RWPE2 (cell line): ENCODE measurements around the gene BRD8.

ENCODE experiments used
- ATAC-seq: fragments of 200-7000 bp; cut with Tn5 transposase; 3 replicates; pipeline ENCODE4 v1.9.1; 2021; ENCODE audit warnings: low read depth
- DNase-seq: peaks from one replicate; pipeline ENCODE4 v3.0.0-alpha.2; 2020; ENCODE audit warnings: low spot score
- H3K27ac ChIP-seq: fragments of 450-650 bp; 2 replicates; pipeline ENCODE4 v1.5.1; 2017; ENCODE audit warnings: mild to moderate bottlenecking; ENCODE audit not compliant: poor library complexity, severe bottlenecking
- H3K27me3 ChIP-seq: fragments of 250-450 bp; sonication (Bioruptor Pico); 2 replicates; pipeline ENCODE4 v1.5.1; 2021; ENCODE audit warnings: mild to moderate bottlenecking, moderate library complexity; ENCODE audit not compliant: insufficient read depth, poor library complexity, severe bottlenecking
- H3K36me3 ChIP-seq: fragments of 250-450 bp; sonication (Bioruptor Pico); 2 replicates; pipeline ENCODE4 v1.5.1; 2020; ENCODE audit warnings: low read depth, mild to moderate bottlenecking, moderate library complexity
- H3K4me1 ChIP-seq: fragments of 250-450 bp; sonication (Bioruptor Pico); 2 replicates; pipeline ENCODE4 v1.5.1; 2021; ENCODE audit warnings: mild to moderate bottlenecking, moderate library complexity; ENCODE audit not compliant: insufficient read depth, poor library complexity, severe bottlenecking
- H3K4me3 ChIP-seq: fragments of 250-450 bp; sonication (Bioruptor Pico); 2 replicates; pipeline ENCODE4 v1.5.1; 2021; ENCODE audit warnings: mild to moderate bottlenecking, moderate library complexity; ENCODE audit not compliant: severe bottlenecking
- H3K9me3 ChIP-seq: fragments of 250-450 bp; sonication (Bioruptor Pico); 2 replicates; pipeline ENCODE4 v1.5.1; 2021; ENCODE audit warnings: mild to moderate bottlenecking, moderate library complexity; ENCODE audit not compliant: severe bottlenecking
- TF ChIP-seq, protein P1 (sequence below): fragments of 450-650 bp; IDR thresholded peaks from one replicate; pipeline ENCODE4 v1.5.1; 2017; ENCODE audit warnings: mild to moderate bottlenecking, moderate library complexity; ENCODE audit not compliant: poor library complexity, severe bottlenecking

BRD8 gene

DNA sequence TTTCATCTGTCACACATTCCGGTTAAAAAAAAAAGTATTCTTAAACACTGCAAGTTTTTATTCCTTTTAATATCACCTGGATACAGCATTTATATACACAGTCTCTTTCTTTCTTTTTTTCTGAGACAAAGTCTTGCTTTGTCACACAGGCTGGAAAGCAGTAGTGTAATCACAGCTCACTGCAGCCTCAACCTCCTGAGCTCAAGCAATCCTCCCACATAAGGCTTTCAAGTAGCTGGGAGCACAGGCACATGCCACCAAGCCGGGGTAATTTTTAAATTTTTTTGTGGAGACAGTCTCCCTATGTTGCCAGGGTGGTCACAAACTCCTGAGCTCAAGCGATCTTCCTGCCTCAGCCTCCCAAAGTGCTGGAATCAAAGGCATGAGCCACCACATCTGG lies 14.4 kb upstream of the BRD8 start:
- DNase-seq (no peak), ATAC-seq (no peak)
- Histone ChIP-seq H3K4me3 (no peak overlapping the region), H3K27ac (no peak overlapping the region), H3K36me3 (peaks cover 80% of the 10 kb centered on the region), H3K9me3 (no peaks in the 10 kb centered on the region), H3K27me3 (no peaks in the 10 kb centered on the region), H3K4me1 (no peaks in the 10 kb centered on the region)
- TF ChIP-seq, protein P1, sequence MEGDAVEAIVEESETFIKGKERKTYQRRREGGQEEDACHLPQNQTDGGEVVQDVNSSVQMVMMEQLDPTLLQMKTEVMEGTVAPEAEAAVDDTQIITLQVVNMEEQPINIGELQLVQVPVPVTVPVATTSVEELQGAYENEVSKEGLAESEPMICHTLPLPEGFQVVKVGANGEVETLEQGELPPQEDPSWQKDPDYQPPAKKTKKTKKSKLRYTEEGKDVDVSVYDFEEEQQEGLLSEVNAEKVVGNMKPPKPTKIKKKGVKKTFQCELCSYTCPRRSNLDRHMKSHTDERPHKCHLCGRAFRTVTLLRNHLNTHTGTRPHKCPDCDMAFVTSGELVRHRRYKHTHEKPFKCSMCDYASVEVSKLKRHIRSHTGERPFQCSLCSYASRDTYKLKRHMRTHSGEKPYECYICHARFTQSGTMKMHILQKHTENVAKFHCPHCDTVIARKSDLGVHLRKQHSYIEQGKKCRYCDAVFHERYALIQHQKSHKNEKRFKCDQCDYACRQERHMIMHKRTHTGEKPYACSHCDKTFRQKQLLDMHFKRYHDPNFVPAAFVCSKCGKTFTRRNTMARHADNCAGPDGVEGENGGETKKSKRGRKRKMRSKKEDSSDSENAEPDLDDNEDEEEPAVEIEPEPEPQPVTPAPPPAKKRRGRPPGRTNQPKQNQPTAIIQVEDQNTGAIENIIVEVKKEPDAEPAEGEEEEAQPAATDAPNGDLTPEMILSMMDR: no peak

DNA sequence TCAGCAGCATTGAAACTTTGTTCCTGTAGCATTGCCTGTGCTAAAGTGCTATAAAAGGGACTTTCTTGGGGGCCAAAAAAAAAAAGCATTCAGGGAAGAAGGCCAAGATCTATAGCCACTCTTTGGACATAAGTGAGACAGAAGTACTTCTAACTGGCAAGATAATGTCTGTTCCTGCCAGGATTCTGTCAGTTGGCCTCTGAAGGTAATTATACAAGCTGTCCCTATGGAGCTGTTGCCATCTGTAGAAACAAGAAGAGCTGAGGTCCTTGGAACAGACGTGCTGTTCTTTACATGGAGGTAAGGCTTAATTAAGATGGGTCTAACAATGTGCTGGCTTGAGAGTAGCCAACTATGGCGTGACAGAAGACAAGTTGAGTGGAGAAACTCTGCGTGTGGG lies 10.2 kb upstream of the BRD8 start:
- peaks cover 95% of the 10 kb centered on the region for H3K36me3 ChIP-seq
- ATAC-seq: no peak

DNA sequence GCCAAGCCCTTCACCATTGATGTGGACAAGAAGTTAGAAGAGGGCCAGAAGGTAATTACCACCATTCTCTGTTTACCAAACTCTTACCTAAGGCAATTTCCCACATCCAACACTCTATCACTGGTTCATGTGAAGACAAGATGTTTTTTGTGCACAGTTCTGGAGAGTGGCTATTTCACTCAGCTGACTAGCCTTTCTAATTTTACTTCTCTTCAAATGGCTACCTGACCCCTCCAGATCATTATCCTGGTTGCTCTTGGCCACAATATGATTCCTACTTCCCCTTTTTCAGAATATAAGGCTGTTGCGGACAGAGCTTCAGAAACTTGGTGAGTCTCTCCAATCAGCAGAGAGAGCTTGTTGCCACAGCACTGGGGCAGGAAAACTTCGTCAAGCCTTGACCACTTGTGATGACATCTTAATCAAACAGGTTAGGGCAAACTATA lies 7.6 kb upstream of the BRD8 start:
- ATAC-seq (no peak), DNase-seq (no peak)
- H3K36me3 ChIP-seq: peaks cover 95% of the 10 kb centered on the region

More for the DNA sequence above, 10.2 kb upstream of the BRD8 start:
- TF ChIP-seq, protein P1: no peak
- no peak overlapping the region for H3K27ac ChIP-seq
- no peaks in the 10 kb centered on the region for H3K9me3 ChIP-seq
- no peaks in the 10 kb centered on the region for H3K27me3 ChIP-seq
- H3K4me1 ChIP-seq: no peaks in the 10 kb centered on the region
- H3K4me3 ChIP-seq: no peak overlapping the region
- no peak for DNase-seq

DNA sequence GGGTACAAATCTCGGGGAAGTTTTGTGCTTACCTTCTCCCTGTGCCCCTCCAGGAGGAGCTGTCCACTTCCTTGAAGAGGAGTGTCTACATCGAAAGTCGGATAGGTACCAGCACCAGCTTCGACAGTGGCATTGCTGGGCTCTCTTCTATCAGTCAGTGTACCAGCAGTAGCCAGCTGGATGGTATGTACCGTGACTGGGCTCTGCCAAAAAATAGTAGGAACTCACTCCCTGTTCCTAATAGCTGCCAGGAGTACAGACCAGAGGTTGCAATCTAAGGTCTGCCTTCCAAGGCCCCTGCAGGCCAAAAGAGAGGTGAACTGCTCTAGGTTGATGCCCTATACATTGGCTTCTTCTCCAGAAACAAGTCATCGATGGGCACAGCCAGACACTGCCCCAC lies 4.4 kb upstream of the BRD8 start:
- no peak overlapping the region for H3K27ac ChIP-seq
- H3K27me3 ChIP-seq: no peaks in the 10 kb centered on the region
- H3K9me3 ChIP-seq: no peaks in the 10 kb centered on the region
- no peak overlapping the region for H3K4me3 ChIP-seq
- TF ChIP-seq, protein P1: no peak
- H3K36me3 ChIP-seq: peaks cover 75% of the 10 kb centered on the region
- H3K4me1 ChIP-seq: no peaks in the 10 kb centered on the region
- ATAC-seq: no peak
- DNase-seq: no peak

More for the DNA sequence above, 7.6 kb upstream of the BRD8 start:
- Histone ChIP-seq H3K27me3 (no peaks in the 10 kb centered on the region), H3K4me3 (no peak overlapping the region), H3K9me3 (no peaks in the 10 kb centered on the region), H3K27ac (no peak overlapping the region), H3K4me1 (no peaks in the 10 kb centered on the region)
- TF ChIP-seq, protein P1: no peak

DNA sequence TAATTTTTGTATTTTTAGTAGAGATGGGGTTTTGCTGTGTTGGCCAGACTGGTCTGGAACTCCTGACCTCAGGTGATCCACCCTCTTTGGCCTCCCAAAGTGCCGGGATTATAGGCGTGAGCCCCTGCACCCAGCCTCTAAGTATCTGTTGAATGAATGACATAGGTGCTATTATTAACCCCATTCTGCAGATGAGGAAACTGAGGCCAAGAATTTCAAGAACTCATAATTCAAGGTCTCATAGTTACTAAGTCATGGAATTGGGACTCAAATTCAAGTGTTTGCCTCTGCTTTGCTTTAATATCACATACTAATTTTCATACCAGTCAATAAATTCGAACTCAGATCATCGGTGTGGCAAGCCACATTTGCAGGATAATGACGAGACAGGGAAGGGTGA lies 2.4 kb upstream of the BRD8 start:
- Histone ChIP-seq H3K9me3 (no peaks in the 10 kb centered on the region), H3K4me3 (no peak overlapping the region), H3K36me3 (peaks cover 70% of the 10 kb centered on the region), H3K27me3 (no peaks in the 10 kb centered on the region), H3K27ac (no peak overlapping the region), H3K4me1 (no peaks in the 10 kb centered on the region)
- TF ChIP-seq, protein P1: no peak
- no peak for ATAC-seq
- DNase-seq: no peak
